ENCODE data around the gene SLC10A1.

Gene SLC10A1

DNA sequence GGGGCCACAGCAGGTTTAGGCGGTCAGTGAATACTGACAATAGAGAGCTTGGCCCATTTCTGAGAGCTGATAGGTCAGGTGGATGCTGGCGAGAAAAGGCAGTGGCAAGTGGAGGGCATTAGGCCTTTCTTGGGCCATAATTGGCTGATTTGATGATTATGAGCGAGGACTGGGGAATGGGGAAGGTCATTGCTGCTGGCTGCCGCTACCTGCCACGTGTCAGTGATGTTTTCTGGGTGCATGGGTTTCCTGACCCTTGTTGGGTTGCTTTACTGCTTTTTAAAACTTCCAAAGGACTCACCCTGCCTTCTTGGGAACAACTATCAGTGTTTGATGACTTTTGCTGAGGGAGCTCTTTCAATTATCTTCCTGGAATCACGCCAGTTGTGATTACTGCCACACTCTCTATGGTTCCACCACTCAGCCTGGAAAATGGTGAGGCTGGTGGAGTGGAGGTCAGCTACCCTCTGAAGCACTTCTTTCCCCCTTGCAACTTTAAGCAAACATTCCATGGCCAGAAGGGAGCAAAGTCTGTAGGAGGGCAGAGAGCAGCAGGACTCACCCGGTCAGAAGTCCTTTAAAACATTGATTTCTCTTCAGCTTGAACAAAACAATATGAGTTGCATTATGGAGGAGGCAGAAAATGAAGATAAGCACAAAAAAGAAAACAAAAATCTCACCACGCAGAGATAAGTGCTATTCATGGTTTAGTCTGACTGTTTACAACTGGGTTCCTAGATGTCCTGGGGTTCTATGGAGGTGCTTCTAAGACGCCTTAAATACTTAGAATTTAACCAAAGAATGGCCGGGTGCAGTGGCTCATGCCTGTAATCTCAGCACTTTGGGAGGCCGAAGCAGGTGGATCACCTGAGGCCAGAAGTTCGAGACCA, 12.1 kb upstream of the SLC10A1 start:
- DNase-seq (ENCODE audit: low read depth) = no peak

GRCh38 chr14:69807192-69807591, 10.2 kb upstream of the SLC10A1 start:
- no peak for DNase-seq (ENCODE audit: low read depth)

- DNase-seq (ENCODE audit: low read depth) = no peak
These were observed 7.9 kb upstream of the SLC10A1 start for GRCh38 chr14:69804902-69805301.

- DNase-seq (ENCODE audit: low read depth) = no peak
These were observed 6.7 kb upstream of the SLC10A1 start for GRCh38 chr14:69803753-69804152.

DNA sequence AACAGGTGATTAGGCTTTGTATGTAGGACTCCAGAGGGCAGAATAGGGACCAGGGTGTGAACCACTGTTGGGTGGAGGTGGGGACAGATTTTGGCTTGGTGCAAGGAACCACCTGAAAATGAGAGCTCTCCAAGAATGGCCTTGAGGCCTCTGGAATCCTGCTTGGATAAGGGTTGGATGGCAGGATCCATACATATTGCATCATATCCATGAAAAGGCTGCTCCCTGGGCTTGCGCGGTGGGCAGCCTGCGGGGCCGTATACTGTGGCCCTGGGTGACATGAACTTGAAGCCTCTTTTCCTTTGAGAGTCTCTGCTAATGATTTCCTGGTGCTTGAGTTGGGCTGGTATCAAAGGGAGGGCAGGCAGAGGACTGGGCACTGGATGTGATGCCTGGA, 1.3 kb upstream of the SLC10A1 start:
- no peak for DNase-seq (ENCODE audit: low read depth)

- DNase-seq (ENCODE audit: low read depth) = no peak
These were observed 715 bp upstream of the SLC10A1 start for GRCh38 chr14:69797573-69798338.

GRCh38 chr14:69795691-69796090, 1.4 kb downstream of the SLC10A1 start:
- no peak for DNase-seq (ENCODE audit: low read depth)

- no peak for DNase-seq (ENCODE audit: low read depth)
These were observed 2.2 kb downstream of the SLC10A1 start for GRCh38 chr14:69794791-69795190.

GRCh38 chr14:69792887-69793421, 4.1 kb downstream of the SLC10A1 start:
- no peak for DNase-seq (ENCODE audit: low read depth)

DNA sequence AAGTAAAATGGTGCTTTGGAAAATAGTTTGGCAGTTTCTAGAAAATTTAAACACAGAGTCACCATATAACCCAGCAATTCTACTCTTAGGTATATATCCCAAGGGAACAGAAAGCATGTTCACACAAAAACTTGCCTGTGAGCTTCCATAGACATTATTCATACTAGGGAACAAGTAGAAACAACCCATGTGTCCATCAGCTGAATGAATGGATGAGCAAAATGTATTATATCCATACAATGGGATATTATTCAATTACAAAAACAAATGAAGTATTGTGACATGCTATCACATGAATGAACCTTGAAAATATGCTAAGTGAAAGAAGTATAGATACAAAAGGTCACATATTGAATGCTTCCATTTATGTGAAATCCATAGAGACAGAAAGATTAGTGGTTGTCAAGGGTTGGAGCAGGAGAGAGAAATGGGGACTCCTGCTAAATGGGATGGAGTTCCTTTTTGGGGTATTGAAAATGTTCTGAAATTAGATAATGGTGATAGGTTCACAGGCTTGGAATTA, 7.9 kb downstream of the SLC10A1 start:
- DNase-seq (ENCODE audit: low read depth) = no peak

GRCh38 chr14:69786603-69787002, 10.4 kb downstream of the SLC10A1 start:
- no peak for DNase-seq (ENCODE audit: low read depth)

DNA sequence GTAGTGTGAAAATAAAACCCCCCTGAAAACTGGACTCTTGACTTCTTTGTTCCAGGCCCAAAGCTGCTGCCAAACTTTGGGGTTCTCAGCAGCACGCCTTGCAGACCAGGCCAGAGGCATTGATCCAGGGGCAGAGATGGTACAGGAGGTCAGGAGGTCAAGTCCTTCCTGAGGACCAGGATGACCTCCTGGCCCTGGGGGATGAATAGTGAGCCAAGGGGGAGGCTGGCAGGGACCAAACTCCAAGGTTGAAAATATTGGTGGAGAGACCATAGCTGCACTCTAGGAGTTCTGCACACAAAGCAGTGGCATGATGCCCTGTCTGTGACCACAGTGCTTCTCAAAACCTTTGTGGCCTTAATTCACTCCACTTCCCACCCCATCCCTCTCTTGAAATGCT, 12.1 kb downstream of the SLC10A1 start:
- no peak for DNase-seq (ENCODE audit: low read depth)

- DNase-seq (ENCODE audit: low read depth) = no peak
These were observed 16.1 kb downstream of the SLC10A1 start for GRCh38 chr14:69780952-69781351.

- DNase-seq (ENCODE audit: low read depth) = no peak
These were observed 16.9 kb downstream of the SLC10A1 start for GRCh38 chr14:69780092-69780491.

DNA sequence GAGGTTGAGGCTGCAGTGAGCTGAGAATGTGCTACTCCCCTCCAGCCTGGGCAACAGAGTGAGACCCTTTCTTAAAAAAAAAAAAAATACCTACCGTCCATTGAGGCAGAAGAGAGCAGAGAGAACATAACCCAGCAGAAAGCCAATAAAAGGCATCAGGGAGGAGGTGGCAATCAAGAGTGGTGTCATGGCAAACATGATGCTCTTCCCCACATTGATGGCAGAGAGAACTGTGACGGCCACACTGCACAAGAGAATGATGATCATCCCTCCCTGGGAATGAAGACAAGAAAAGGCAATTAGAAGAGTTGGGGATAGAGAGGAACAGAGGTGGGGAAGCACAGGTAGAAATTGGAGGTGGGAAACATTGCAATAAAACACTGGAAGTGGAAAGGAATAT, 18.0 kb downstream of the SLC10A1 start:
- no peak for DNase-seq (ENCODE audit: low read depth)

GRCh38 chr14:69776875-69777453, 20.1 kb downstream of the SLC10A1 start:
- no peak for DNase-seq (ENCODE audit: low read depth)

GRCh38 chr14:69775012-69775411, 22.0 kb downstream of the SLC10A1 start:
- DNase-seq (ENCODE audit: low read depth) = no peak

DNA sequence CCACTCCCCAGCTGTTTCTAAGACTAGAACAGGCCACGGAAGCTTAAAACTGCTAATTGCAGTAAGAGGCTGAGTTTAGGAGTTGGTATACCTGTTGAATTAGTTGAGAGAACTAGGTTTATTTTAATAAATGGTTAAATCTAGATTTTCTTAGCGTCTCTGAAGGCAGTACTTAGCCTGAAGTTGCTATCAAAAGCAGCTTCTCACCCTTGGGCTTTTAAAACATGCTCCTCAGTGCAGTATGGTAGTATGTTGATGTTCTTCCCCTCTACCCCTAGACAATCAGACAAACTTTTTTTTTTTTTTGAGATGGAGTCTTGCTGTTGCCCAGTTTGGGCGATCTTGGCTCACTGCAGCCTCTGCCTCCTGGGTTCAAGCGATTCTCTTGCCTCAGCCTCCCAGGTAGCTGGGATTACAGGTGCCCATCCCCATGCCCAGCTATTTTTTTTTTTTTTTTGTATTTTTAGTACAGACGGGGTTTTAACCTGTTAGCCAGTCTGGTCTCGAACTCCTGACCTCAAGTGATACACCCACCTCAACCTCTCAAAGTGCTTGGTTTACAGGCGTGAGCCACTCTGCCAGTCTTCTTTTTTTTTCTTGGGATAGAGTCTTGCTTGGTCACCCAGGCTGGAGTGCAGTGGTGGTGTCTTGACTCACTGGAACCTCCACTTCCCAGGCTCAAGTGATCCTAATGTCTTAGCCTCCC, 23.3 kb downstream of the SLC10A1 start:
- DNase-seq (ENCODE audit: low read depth) = no peak

- no peak for DNase-seq (ENCODE audit: low read depth)
These were observed 24.7 kb downstream of the SLC10A1 start for GRCh38 chr14:69772082-69773017.

DNA sequence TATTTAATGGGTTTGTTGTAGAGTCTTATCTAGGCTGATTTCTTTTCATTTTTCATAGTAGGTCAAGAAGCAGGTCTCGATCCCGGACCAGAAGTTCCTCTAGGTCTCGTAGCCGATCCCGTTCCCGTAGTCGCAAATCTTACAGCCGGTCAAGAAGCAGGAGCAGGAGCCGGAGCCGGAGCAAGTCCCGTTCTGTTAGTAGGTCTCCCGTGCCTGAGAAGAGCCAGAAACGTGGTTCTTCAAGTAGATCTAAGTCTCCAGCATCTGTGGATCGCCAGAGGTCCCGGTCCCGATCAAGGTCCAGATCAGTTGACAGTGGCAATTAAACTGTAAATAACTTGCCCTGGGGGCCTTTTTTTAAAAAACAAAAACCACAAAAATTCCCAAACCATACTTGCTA, 25.9 kb downstream of the SLC10A1 start:
- DNase-seq (ENCODE audit: low read depth) = no peak

GRCh38 chr14:69770559-69770958, 26.5 kb downstream of the SLC10A1 start:
- DNase-seq (ENCODE audit: low read depth) = no peak
